ENCODE data around the gene GATA2.

GATA2 gene

DNA sequence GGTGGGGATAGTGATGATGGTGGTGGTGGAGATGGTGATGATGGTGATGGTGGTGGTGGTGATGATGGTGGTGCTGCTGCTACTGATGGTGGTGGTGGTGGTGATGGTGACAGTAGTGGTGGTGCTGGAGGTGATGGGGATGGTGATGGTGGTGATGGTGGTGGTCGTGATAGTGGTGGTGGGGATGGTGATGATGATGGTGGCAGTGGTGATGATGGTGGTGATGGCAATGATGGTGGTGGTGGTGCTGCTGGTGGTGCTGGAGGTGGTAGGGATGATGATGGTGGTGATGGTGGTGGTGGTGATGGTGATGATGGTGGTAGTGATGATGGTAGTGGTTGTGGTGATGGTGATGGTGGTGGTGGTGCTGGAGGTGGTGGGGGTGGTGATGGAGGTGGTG, 47.6 kb downstream of the GATA2 start:
- H3K79me2 ChIP-seq (ENCODE audit: insufficient read depth, low read length) = no peaks in the 10 kb centered on the region
- no peaks in the 10 kb centered on the region for H3K9me2 ChIP-seq (replicated peaks; ENCODE audit: low read depth, low read length)
- H3K4me3 ChIP-seq (ENCODE audit: low read length, poor library complexity, severe bottlenecking) = no peak overlapping the region
- H2AFZ ChIP-seq (ENCODE audit: low read length) = no peak overlapping the region
- no peak overlapping the region for H3K4me2 ChIP-seq (ENCODE audit: low read depth, low read length, poor library complexity, severe bottlenecking)
- TF ChIP-seq, protein P1, sequence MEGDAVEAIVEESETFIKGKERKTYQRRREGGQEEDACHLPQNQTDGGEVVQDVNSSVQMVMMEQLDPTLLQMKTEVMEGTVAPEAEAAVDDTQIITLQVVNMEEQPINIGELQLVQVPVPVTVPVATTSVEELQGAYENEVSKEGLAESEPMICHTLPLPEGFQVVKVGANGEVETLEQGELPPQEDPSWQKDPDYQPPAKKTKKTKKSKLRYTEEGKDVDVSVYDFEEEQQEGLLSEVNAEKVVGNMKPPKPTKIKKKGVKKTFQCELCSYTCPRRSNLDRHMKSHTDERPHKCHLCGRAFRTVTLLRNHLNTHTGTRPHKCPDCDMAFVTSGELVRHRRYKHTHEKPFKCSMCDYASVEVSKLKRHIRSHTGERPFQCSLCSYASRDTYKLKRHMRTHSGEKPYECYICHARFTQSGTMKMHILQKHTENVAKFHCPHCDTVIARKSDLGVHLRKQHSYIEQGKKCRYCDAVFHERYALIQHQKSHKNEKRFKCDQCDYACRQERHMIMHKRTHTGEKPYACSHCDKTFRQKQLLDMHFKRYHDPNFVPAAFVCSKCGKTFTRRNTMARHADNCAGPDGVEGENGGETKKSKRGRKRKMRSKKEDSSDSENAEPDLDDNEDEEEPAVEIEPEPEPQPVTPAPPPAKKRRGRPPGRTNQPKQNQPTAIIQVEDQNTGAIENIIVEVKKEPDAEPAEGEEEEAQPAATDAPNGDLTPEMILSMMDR (conservative IDR thresholded peaks at IDR 0.05; ENCODE audit: low read length) = no peak
- TF ChIP-seq EZH2phosphoT487 (IDR thresholded peaks at IDR 0.05; ENCODE audit: borderline replicate concordance) = no peak
- H4K20me1 ChIP-seq (ENCODE audit: insufficient read depth, low read length, poor library complexity, severe bottlenecking) = no peaks in the 10 kb centered on the region
- H3K36me3 ChIP-seq (ENCODE audit: insufficient read depth, low read length) = no peaks in the 10 kb centered on the region
- H3K27me3 ChIP-seq (ENCODE audit: insufficient read depth, low read length, poor library complexity, severe bottlenecking) = no peaks in the 10 kb centered on the region
- no peaks in the 10 kb centered on the region for H3F3A ChIP-seq (ENCODE audit: low read depth)
- no peaks in the 10 kb centered on the region for H3K9me3 ChIP-seq (ENCODE audit: insufficient read depth, low read depth, low read length)
- no peak overlapping the region for H3K9ac ChIP-seq (ENCODE audit: low read depth, low read length, poor library complexity, severe bottlenecking)
- peaks cover 16% of the 10 kb centered on the region for H3K4me1 ChIP-seq (ENCODE audit: insufficient read depth, low read length, poor library complexity, severe bottlenecking)

DNA sequence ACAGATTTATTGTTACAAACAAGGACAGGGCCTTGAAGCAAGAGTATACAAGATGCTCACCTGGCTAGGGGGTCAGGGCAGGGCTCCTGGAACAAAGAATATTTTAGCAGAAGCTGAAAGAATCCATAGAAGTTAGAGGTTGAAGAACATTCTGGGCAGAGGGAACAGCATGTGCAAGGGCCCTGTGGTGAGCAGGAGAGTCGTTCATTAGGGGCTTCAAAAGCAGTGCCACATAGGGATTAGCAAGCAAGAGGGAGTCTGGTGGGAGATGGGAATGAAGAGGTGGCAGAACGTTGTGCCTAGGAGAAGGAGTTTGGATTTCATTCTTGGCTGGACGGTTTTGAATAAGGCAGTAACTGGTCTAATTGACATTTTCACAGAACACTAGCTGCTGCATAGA, 49.2 kb downstream of the GATA2 start:
- TF ChIP-seq EZH2phosphoT487 (IDR thresholded peaks at IDR 0.05; ENCODE audit: borderline replicate concordance) = no peak
- TF ChIP-seq, protein P1 (conservative IDR thresholded peaks at IDR 0.05; ENCODE audit: low read length) = no peak
- Histone ChIP-seq H2AFZ (ENCODE audit: low read length) (no peak overlapping the region), H3K9ac (ENCODE audit: low read depth, low read length, poor library complexity, severe bottlenecking) (no peak overlapping the region), H3K4me3 (ENCODE audit: low read length, poor library complexity, severe bottlenecking) (no peak overlapping the region), H3K9me2 (replicated peaks; ENCODE audit: low read depth, low read length) (no peaks in the 10 kb centered on the region), H4K20me1 (ENCODE audit: insufficient read depth, low read length, poor library complexity, severe bottlenecking) (no peaks in the 10 kb centered on the region), H3F3A (ENCODE audit: low read depth) (no peaks in the 10 kb centered on the region), H3K79me2 (ENCODE audit: insufficient read depth, low read length) (no peaks in the 10 kb centered on the region), H3K4me2 (ENCODE audit: low read depth, low read length, poor library complexity, severe bottlenecking) (no peak overlapping the region), H3K27me3 (ENCODE audit: insufficient read depth, low read length, poor library complexity, severe bottlenecking) (no peaks in the 10 kb centered on the region), H3K4me1 (ENCODE audit: insufficient read depth, low read length, poor library complexity, severe bottlenecking) (peaks cover 12% of the 10 kb centered on the region), H3K36me3 (ENCODE audit: insufficient read depth, low read length) (no peaks in the 10 kb centered on the region), H3K9me3 (ENCODE audit: insufficient read depth, low read depth, low read length) (no peaks in the 10 kb centered on the region)

DNA sequence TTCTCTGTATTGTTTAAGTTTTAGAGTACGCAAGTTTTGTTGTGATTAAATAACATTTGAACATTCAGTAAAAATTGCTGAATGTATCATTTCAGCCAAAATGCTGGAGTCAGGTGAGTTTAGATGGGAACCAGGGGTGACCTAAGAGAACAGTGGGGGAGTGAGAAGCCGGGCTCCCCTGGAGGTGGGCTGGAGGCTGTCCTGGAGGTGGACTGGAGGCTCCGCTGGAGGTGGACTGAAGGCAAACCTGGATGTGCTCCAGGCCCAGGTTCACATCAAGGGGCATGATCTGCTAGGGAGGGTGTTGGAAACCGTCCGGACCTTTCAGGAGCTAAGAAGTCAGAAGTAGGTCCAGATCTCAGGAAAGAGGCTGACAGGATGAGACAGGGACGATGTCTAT, 50.1 kb downstream of the GATA2 start:
- Histone ChIP-seq H3K9me3 (ENCODE audit: insufficient read depth, low read depth, low read length) (no peaks in the 10 kb centered on the region), H3K4me3 (ENCODE audit: low read length, poor library complexity, severe bottlenecking) (no peak overlapping the region), H2AFZ (ENCODE audit: low read length) (no peak overlapping the region), H3F3A (ENCODE audit: low read depth) (no peaks in the 10 kb centered on the region), H3K36me3 (ENCODE audit: insufficient read depth, low read length) (no peaks in the 10 kb centered on the region), H3K4me1 (ENCODE audit: insufficient read depth, low read length, poor library complexity, severe bottlenecking) (peaks cover 8% of the 10 kb centered on the region), H3K79me2 (ENCODE audit: insufficient read depth, low read length) (no peaks in the 10 kb centered on the region), H3K27me3 (ENCODE audit: insufficient read depth, low read length, poor library complexity, severe bottlenecking) (no peaks in the 10 kb centered on the region), H4K20me1 (ENCODE audit: insufficient read depth, low read length, poor library complexity, severe bottlenecking) (no peaks in the 10 kb centered on the region), H3K4me2 (ENCODE audit: low read depth, low read length, poor library complexity, severe bottlenecking) (no peak overlapping the region), H3K9ac (ENCODE audit: low read depth, low read length, poor library complexity, severe bottlenecking) (no peak overlapping the region), H3K9me2 (replicated peaks; ENCODE audit: low read depth, low read length) (no peaks in the 10 kb centered on the region)
- TF ChIP-seq, protein P1 (conservative IDR thresholded peaks at IDR 0.05; ENCODE audit: low read length) = no peak
- no peak for TF ChIP-seq EZH2phosphoT487 (IDR thresholded peaks at IDR 0.05; ENCODE audit: borderline replicate concordance)

Measured in Loucy (cell line).